ENCODE results near the gene CLEC4G. TPM values are rescaled to one million over a fixed set of nuclear protein-coding genes. Genes with fewer than 3 reads are reported as not detected.
"Not testable (repeated sequence)": the region's sequence is repeated elsewhere in the genome, so short reads cannot be mapped to it uniquely, and the experiment has no call there.

CLEC4G gene
- total RNA-seq, 2 experiments from 2014 or later: not detected

DNA sequence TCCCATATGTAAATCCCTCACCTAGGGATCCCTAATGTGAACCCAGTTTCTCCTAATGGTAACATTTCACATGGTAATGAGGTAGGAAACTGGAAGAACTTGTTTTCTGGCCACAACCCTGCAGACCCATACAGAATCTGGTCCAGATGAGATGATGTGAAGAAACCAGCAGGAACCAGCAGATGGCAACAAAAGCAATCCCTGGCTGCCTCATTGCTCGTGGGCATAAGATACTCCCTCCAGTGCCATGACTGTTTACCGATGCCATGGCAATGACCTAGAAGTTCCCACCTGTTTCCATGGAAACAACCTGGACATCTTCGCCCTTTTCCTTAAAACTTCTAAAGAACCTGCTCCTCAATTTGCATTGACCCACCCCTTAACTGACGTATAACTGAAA is 16.8 kb upstream of the CLEC4G start:
- peaks cover 2% of the 10 kb centered on the region for H3K9me3 Mint-ChIP-seq
- POLR2A ChIA-PET: no interaction called here
- peaks cover 5% of the 10 kb centered on the region for H3K4me1 Mint-ChIP-seq (ENCODE audit: low read depth)
- Histone ChIP-seq H3K27me3 (ENCODE audit: control insufficient read depth in 1 of 2, insufficient read depth in 2 of 2, low read length in 2 of 2) (no peaks in the 10 kb centered on the region), H3K9me3 (ENCODE audit: control insufficient read depth in 1 of 2, insufficient read depth in 1 of 2, low read length in 2 of 2) (no peaks in the 10 kb centered on the region), H3K27ac (ENCODE audit: low read depth in 1 of 2, low read length in 2 of 2) (no peak overlapping the region), H3K4me1 (ENCODE audit: insufficient read depth, low read length) (peaks cover 8% of the 10 kb centered on the region), H3K4me3 (ENCODE audit: low read length) (no peak overlapping the region), H3K36me3 (ENCODE audit: insufficient read depth, low read length) (no peaks in the 10 kb centered on the region)
- intact Hi-C loops (cut with DNase I, micrococcal nuclease): no loop called here
- H3K27me3 Mint-ChIP-seq: peaks cover 15% of the 10 kb centered on the region
- no peaks in the 10 kb centered on the region for H3K36me3 Mint-ChIP-seq (ENCODE audit: low read depth)
- no peak for ATAC-seq (ENCODE audit: poor library complexity)
- TF ChIP-seq, protein P1, sequence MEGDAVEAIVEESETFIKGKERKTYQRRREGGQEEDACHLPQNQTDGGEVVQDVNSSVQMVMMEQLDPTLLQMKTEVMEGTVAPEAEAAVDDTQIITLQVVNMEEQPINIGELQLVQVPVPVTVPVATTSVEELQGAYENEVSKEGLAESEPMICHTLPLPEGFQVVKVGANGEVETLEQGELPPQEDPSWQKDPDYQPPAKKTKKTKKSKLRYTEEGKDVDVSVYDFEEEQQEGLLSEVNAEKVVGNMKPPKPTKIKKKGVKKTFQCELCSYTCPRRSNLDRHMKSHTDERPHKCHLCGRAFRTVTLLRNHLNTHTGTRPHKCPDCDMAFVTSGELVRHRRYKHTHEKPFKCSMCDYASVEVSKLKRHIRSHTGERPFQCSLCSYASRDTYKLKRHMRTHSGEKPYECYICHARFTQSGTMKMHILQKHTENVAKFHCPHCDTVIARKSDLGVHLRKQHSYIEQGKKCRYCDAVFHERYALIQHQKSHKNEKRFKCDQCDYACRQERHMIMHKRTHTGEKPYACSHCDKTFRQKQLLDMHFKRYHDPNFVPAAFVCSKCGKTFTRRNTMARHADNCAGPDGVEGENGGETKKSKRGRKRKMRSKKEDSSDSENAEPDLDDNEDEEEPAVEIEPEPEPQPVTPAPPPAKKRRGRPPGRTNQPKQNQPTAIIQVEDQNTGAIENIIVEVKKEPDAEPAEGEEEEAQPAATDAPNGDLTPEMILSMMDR (IDR thresholded peaks at IDR 0.05): no peak
- CTCF ChIA-PET: no interaction called here
- no peak overlapping the region for H3K27ac Mint-ChIP-seq
- no peak overlapping the region for H3K4me3 Mint-ChIP-seq
- DNase-seq: peak in 2 of 14 experiments; percentile 20 to 23

DNA sequence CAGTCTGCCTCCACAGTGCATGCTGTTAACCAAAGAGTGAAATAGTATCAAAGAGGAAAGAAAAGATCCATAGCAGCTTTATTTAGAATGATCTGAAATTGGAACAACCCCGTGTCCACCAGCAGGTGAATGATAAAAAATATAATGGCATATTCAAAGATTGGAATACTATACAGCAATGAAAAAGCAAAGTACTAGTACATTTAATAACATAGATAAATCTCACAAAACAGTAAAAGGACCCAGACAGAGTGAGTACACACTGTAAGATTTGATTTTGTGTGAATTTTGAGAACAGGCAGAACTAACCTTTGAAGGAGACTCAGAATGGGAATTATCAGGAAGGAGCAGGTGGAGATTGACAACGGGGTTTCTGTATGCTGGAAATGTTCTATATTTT is 16.3 kb upstream of the CLEC4G start:
- POLR2A ChIA-PET: no interaction called here
- intact Hi-C loops (cut with DNase I, micrococcal nuclease): no loop called here

DNA sequence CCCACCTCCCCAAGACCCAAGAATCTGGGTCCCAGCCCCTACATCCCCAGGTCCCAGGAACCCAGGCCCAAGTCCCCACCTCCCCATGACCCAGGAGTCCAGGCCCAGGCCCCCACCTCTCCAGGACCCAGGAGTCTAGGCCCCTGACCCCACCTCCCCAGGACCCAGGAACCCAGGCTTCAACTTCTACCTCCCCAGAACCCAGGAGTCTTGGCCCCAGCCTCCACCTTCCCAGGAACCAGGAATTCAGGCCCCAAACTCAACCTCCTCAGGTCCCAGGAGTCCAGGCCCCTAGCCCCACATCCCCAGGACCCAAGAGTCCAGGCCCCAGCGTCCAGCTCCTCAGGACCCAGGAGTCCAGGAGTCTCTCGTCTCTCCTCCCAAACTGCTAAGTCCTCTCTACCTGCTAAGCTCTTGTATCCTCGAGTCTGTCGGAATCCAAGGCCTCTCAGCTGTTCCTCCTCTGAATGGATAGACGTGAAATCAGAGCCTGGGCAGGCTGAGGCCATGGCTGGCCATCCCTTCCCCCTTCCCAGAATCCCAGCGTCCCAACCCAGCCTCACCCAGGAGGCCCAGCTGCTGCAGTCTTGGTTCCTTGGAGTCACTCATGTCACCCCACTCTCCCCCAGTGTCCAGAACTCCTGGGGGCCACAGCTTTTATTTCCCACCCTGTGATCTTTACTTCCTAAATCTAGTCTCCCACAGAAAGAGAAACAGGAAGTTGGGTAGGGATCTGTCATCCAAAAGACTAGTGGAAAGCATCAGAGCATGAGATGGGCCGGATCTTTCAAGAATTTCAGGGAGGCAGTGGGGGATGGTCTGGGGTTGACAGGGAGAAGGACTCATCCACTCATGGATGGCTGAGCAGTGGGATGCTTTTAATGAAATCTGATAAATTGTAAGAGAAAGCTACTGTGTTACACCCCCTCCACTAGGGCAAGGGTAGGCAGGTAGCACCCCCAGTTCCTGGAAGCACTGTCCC is 15.3 kb upstream of the CLEC4G start, which contains the start of gene CD209:
Gene CD209, minus strand, starts transcription at position 632 of the 982 bp plus-strand sequence. Its CDS starts 23 bp downstream, at position 609.
- peaks cover 5% of the 10 kb centered on the region for H3K4me1 Mint-ChIP-seq (ENCODE audit: low read depth)
- POLR2A ChIA-PET: no interaction called here
- H3K36me3 Mint-ChIP-seq (ENCODE audit: low read depth): no peaks in the 10 kb centered on the region

More for the DNA sequence above, 16.3 kb upstream of the CLEC4G start:
- TF ChIP-seq, protein P1 (IDR thresholded peaks at IDR 0.05): no peak
- Histone ChIP-seq H3K27ac (ENCODE audit: low read depth in 1 of 2, low read length in 2 of 2) (no peak overlapping the region), H3K4me3 (ENCODE audit: low read length) (no peak overlapping the region), H3K27me3 (ENCODE audit: control insufficient read depth in 1 of 2, insufficient read depth in 2 of 2, low read length in 2 of 2) (no peaks in the 10 kb centered on the region), H3K36me3 (ENCODE audit: insufficient read depth, low read length) (no peaks in the 10 kb centered on the region), H3K9me3 (ENCODE audit: control insufficient read depth in 1 of 2, insufficient read depth in 1 of 2, low read length in 2 of 2) (no peaks in the 10 kb centered on the region), H3K4me1 (ENCODE audit: insufficient read depth, low read length) (peaks cover 8% of the 10 kb centered on the region)
- CTCF ChIA-PET: no interaction called here
- no peak overlapping the region for H3K4me3 Mint-ChIP-seq
- H3K4me1 Mint-ChIP-seq (ENCODE audit: low read depth): peaks cover 5% of the 10 kb centered on the region
- no peaks in the 10 kb centered on the region for H3K36me3 Mint-ChIP-seq (ENCODE audit: low read depth)
- ATAC-seq (ENCODE audit: poor library complexity): no peak
- H3K9me3 Mint-ChIP-seq: peaks cover 2% of the 10 kb centered on the region
- peaks cover 18% of the 10 kb centered on the region for H3K27me3 Mint-ChIP-seq
- no peak for DNase-seq
- H3K27ac Mint-ChIP-seq: no peak overlapping the region

DNA sequence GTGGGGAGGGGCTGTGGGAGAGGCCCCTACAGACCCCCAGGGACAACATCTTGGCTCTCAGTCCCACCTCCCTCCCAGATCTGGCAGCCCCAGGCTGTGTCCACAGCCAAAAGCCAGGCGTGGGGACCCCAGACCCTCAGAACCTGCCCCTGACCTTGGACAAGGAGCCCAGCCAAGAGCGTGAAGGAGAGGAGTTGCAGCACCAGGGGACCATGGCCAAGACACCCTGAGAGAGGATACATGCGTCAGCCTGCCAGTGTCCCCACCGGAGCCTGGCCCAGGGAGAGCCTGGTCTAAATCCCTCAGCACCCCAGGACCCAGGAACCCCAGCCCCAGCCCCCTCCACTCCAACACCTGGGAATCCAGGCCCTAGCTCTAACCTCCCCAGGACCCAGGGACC is 14.4 kb upstream of the CLEC4G start:
- intact Hi-C loops (cut with DNase I, micrococcal nuclease); CTCF ChIA-PET; H3K36me3 ChIP-seq (ENCODE audit: insufficient read depth, low read length); H3K9me3 Mint-ChIP-seq; H3K4me3 ChIP-seq (ENCODE audit: low read length); H3K27ac ChIP-seq (ENCODE audit: low read depth in 1 of 2, low read length in 2 of 2); H3K4me3 Mint-ChIP-seq; H3K4me1 Mint-ChIP-seq (ENCODE audit: low read depth); DNase-seq; H3K27ac Mint-ChIP-seq; ATAC-seq (ENCODE audit: poor library complexity); H3K36me3 Mint-ChIP-seq (ENCODE audit: low read depth); H3K4me1 ChIP-seq (ENCODE audit: insufficient read depth, low read length); H3K27me3 ChIP-seq (ENCODE audit: control insufficient read depth in 1 of 2, insufficient read depth in 2 of 2, low read length in 2 of 2); H3K9me3 ChIP-seq (ENCODE audit: control insufficient read depth in 1 of 2, insufficient read depth in 1 of 2, low read length in 2 of 2); POLR2A ChIA-PET: not testable (repeated sequence)
- peaks cover 23% of the 10 kb centered on the region for H3K27me3 Mint-ChIP-seq

More for the DNA sequence above, 15.3 kb upstream of the CLEC4G start, which contains the start of gene CD209:
- DNase-seq (peak in 1 of 14 experiments; percentile 29), ATAC-seq (ENCODE audit: poor library complexity) (no peak)
- Histone ChIP-seq H3K36me3 (ENCODE audit: insufficient read depth, low read length) (no peaks in the 10 kb centered on the region), H3K27me3 (ENCODE audit: control insufficient read depth in 1 of 2, insufficient read depth in 2 of 2, low read length in 2 of 2) (no peaks in the 10 kb centered on the region), H3K4me1 (ENCODE audit: insufficient read depth, low read length) (peaks cover 8% of the 10 kb centered on the region), H3K27ac (ENCODE audit: low read depth in 1 of 2, low read length in 2 of 2) (no peak within 1 kb of the TSS), H3K4me3 (ENCODE audit: low read length) (no peak within 1 kb of the TSS), H3K9me3 (ENCODE audit: control insufficient read depth in 1 of 2, insufficient read depth in 1 of 2, low read length in 2 of 2) (no peaks in the 10 kb centered on the region)
- Mint-ChIP-seq H3K4me3 (no peak within 1 kb of the TSS), H3K27ac (no peak within 1 kb of the TSS), H3K9me3 (peaks cover 2% of the 10 kb centered on the region), H3K27me3 (peaks cover 21% of the 10 kb centered on the region)
- TF ChIP-seq, protein P1 (IDR thresholded peaks at IDR 0.05): no peak
- intact Hi-C loops (cut with DNase I, micrococcal nuclease): no loop called here
- CTCF ChIA-PET: no interaction called here
